Measurements from ENCODE around the gene ZCWPW2.

The ZCWPW2 gene

GRCh38 chr3:28334552-28334951, 14.0 kb upstream of the ZCWPW2 start:
- H3K4me1 ChIP-seq (ENCODE audit: insufficient read depth, low read length), result no peaks in the 10 kb centered on the region
- peaks cover 51% of the 10 kb centered on the region for H3K36me3 ChIP-seq (ENCODE audit: insufficient read depth, low read length)
- no peak overlapping the region for H3K4me3 ChIP-seq (ENCODE audit: low read length)
- H3K27me3 ChIP-seq (ENCODE audit: insufficient read depth, low read length), result no peaks in the 10 kb centered on the region
- H3K9me3 ChIP-seq (ENCODE audit: low read length), result no peaks in the 10 kb centered on the region
- H2AFZ ChIP-seq (ENCODE audit: low read depth, low read length), result no peak overlapping the region

GRCh38 chr3:28335246-28335645, 13.3 kb upstream of the ZCWPW2 start:
- no peaks in the 10 kb centered on the region for H3K4me1 ChIP-seq (ENCODE audit: insufficient read depth, low read length)
- H2AFZ ChIP-seq (ENCODE audit: low read depth, low read length), result no peak overlapping the region
- H3K4me3 ChIP-seq (ENCODE audit: low read length), result no peak overlapping the region
- H3K36me3 ChIP-seq (ENCODE audit: insufficient read depth, low read length), result peaks cover 58% of the 10 kb centered on the region
- H3K27me3 ChIP-seq (ENCODE audit: insufficient read depth, low read length), result no peaks in the 10 kb centered on the region
- no peaks in the 10 kb centered on the region for H3K9me3 ChIP-seq (ENCODE audit: low read length)

- no peak overlapping the region for H3K4me3 ChIP-seq (ENCODE audit: low read length)
- peaks cover 45% of the 10 kb centered on the region for H3K36me3 ChIP-seq (ENCODE audit: insufficient read depth, low read length)
- no peak overlapping the region for H2AFZ ChIP-seq (ENCODE audit: low read depth, low read length)
- H3K9me3 ChIP-seq (ENCODE audit: low read length), result no peaks in the 10 kb centered on the region
- H3K4me1 ChIP-seq (ENCODE audit: insufficient read depth, low read length), result no peaks in the 10 kb centered on the region
- no peaks in the 10 kb centered on the region for H3K27me3 ChIP-seq (ENCODE audit: insufficient read depth, low read length)
Observed at GRCh38 chr3:28337230-28337629, 11.3 kb upstream of the ZCWPW2 start.

- no peaks in the 10 kb centered on the region for H3K27me3 ChIP-seq (ENCODE audit: insufficient read depth, low read length)
- no peak overlapping the region for H2AFZ ChIP-seq (ENCODE audit: low read depth, low read length)
- H3K36me3 ChIP-seq (ENCODE audit: insufficient read depth, low read length), result peaks cover 15% of the 10 kb centered on the region
- H3K9me3 ChIP-seq (ENCODE audit: low read length), result no peaks in the 10 kb centered on the region
- H3K4me1 ChIP-seq (ENCODE audit: insufficient read depth, low read length), result peaks cover 14% of the 10 kb centered on the region
- H3K4me3 ChIP-seq (ENCODE audit: low read length), result no peak overlapping the region
Observed at GRCh38 chr3:28343144-28343543, 5.4 kb upstream of the ZCWPW2 start.

- H3K36me3 ChIP-seq (ENCODE audit: insufficient read depth, low read length), result no peaks in the 10 kb centered on the region
- H3K9me3 ChIP-seq (ENCODE audit: low read length), result no peaks in the 10 kb centered on the region
- peaks cover 17% of the 10 kb centered on the region for H3K4me1 ChIP-seq (ENCODE audit: insufficient read depth, low read length)
- H3K4me3 ChIP-seq (ENCODE audit: low read length), result no peak overlapping the region
- H2AFZ ChIP-seq (ENCODE audit: low read depth, low read length), result no peak overlapping the region
- no peaks in the 10 kb centered on the region for H3K27me3 ChIP-seq (ENCODE audit: insufficient read depth, low read length)
Observed at GRCh38 chr3:28345690-28346089, 2.8 kb upstream of the ZCWPW2 start.

GRCh38 chr3:28347374-28348264, 902 bp upstream of the ZCWPW2 start:
- Histone ChIP-seq H3K9me3 (ENCODE audit: low read length) (no peaks in the 10 kb centered on the region), H3K4me1 (ENCODE audit: insufficient read depth, low read length) (peaks cover 17% of the 10 kb centered on the region), H3K36me3 (ENCODE audit: insufficient read depth, low read length) (no peaks in the 10 kb centered on the region), H2AFZ (ENCODE audit: low read depth, low read length) (peak overlapping the region; percentile 96), H3K4me3 (ENCODE audit: low read length) (peak overlapping the region; percentile 93), H3K27me3 (ENCODE audit: insufficient read depth, low read length) (no peaks in the 10 kb centered on the region)

- H3K4me1 ChIP-seq (ENCODE audit: insufficient read depth, low read length), result peaks cover 17% of the 10 kb centered on the region
- H3K27me3 ChIP-seq (ENCODE audit: insufficient read depth, low read length), result no peaks in the 10 kb centered on the region
- H3K4me3 ChIP-seq (ENCODE audit: low read length), result peak overlapping the region; percentile 93
- peak overlapping the region; percentile 96 for H2AFZ ChIP-seq (ENCODE audit: low read depth, low read length)
- H3K36me3 ChIP-seq (ENCODE audit: insufficient read depth, low read length), result no peaks in the 10 kb centered on the region
- no peaks in the 10 kb centered on the region for H3K9me3 ChIP-seq (ENCODE audit: low read length)
Observed at GRCh38 chr3:28348265-28348628, 274 bp upstream of the ZCWPW2 start.

- H3K27me3 ChIP-seq (ENCODE audit: insufficient read depth, low read length), result no peaks in the 10 kb centered on the region
- H3K4me3 ChIP-seq (ENCODE audit: low read length), result peak overlapping the region; percentile 93
- H3K4me1 ChIP-seq (ENCODE audit: insufficient read depth, low read length), result peaks cover 17% of the 10 kb centered on the region
- peak overlapping the region; percentile 96 for H2AFZ ChIP-seq (ENCODE audit: low read depth, low read length)
- H3K9me3 ChIP-seq (ENCODE audit: low read length), result peaks cover 2% of the 10 kb centered on the region
- no peaks in the 10 kb centered on the region for H3K36me3 ChIP-seq (ENCODE audit: insufficient read depth, low read length)
Observed at GRCh38 chr3:28349469-28350000, 1.0 kb downstream of the ZCWPW2 start.

GRCh38 chr3:28376424-28376823, 27.9 kb downstream of the ZCWPW2 start:
- Histone ChIP-seq H2AFZ (ENCODE audit: low read depth, low read length) (no peak overlapping the region), H3K9me3 (ENCODE audit: low read length) (no peaks in the 10 kb centered on the region), H3K4me3 (ENCODE audit: low read length) (no peak overlapping the region), H3K36me3 (ENCODE audit: insufficient read depth, low read length) (no peaks in the 10 kb centered on the region), H3K27me3 (ENCODE audit: insufficient read depth, low read length) (no peaks in the 10 kb centered on the region), H3K4me1 (ENCODE audit: insufficient read depth, low read length) (no peaks in the 10 kb centered on the region)

- Histone ChIP-seq H3K9me3 (ENCODE audit: low read length) (no peaks in the 10 kb centered on the region), H3K36me3 (ENCODE audit: insufficient read depth, low read length) (no peaks in the 10 kb centered on the region), H3K4me3 (ENCODE audit: low read length) (no peak overlapping the region), H3K27me3 (ENCODE audit: insufficient read depth, low read length) (no peaks in the 10 kb centered on the region), H3K4me1 (ENCODE audit: insufficient read depth, low read length) (no peaks in the 10 kb centered on the region), H2AFZ (ENCODE audit: low read depth, low read length) (no peak overlapping the region)
Observed at GRCh38 chr3:28386049-28386448, 37.5 kb downstream of the ZCWPW2 start.

GRCh38 chr3:28388978-28389377, 40.5 kb downstream of the ZCWPW2 start:
- Histone ChIP-seq H2AFZ (ENCODE audit: low read depth, low read length) (no peak overlapping the region), H3K9me3 (ENCODE audit: low read length) (no peaks in the 10 kb centered on the region), H3K27me3 (ENCODE audit: insufficient read depth, low read length) (no peaks in the 10 kb centered on the region), H3K36me3 (ENCODE audit: insufficient read depth, low read length) (no peaks in the 10 kb centered on the region), H3K4me1 (ENCODE audit: insufficient read depth, low read length) (no peaks in the 10 kb centered on the region), H3K4me3 (ENCODE audit: low read length) (no peak overlapping the region)

- Histone ChIP-seq H3K36me3 (ENCODE audit: insufficient read depth, low read length) (no peaks in the 10 kb centered on the region), H3K4me3 (ENCODE audit: low read length) (no peak overlapping the region), H3K9me3 (ENCODE audit: low read length) (no peaks in the 10 kb centered on the region), H3K4me1 (ENCODE audit: insufficient read depth, low read length) (no peaks in the 10 kb centered on the region), H2AFZ (ENCODE audit: low read depth, low read length) (no peak overlapping the region), H3K27me3 (ENCODE audit: insufficient read depth, low read length) (no peaks in the 10 kb centered on the region)
Observed at GRCh38 chr3:28399206-28399605, 50.7 kb downstream of the ZCWPW2 start.

GRCh38 chr3:28406241-28406640, 57.7 kb downstream of the ZCWPW2 start:
- no peaks in the 10 kb centered on the region for H3K9me3 ChIP-seq (ENCODE audit: low read length)
- no peaks in the 10 kb centered on the region for H3K36me3 ChIP-seq (ENCODE audit: insufficient read depth, low read length)
- no peaks in the 10 kb centered on the region for H3K27me3 ChIP-seq (ENCODE audit: insufficient read depth, low read length)
- no peak overlapping the region for H3K4me3 ChIP-seq (ENCODE audit: low read length)
- H3K4me1 ChIP-seq (ENCODE audit: insufficient read depth, low read length), result no peaks in the 10 kb centered on the region
- H2AFZ ChIP-seq (ENCODE audit: low read depth, low read length), result no peak overlapping the region
